Measurements from ENCODE around the gene ZNF804B.

Gene ZNF804B

GRCh38 chr7:88759230-88760135 lies at the start of gene ZNF804B:
ZNF804B (plus strand) TSS chr7:88759700; CDS start chr7:88759977, 277 bp downstream.
- no peak for DNase-seq (ENCODE audit: insufficient read length, low spot score)
- no peak for TF ChIP-seq POLR2A (IDR thresholded peaks at IDR 0.05; ENCODE audit: low read depth, low read length)
- no peak for FAIRE-seq

GRCh38 chr7:88735920-88736319 lies 23.6 kb upstream of the ZNF804B start:
- FAIRE-seq: no peak
- TF ChIP-seq POLR2A (IDR thresholded peaks at IDR 0.05; ENCODE audit: low read depth, low read length): no peak
- no peak for DNase-seq (ENCODE audit: insufficient read length, low spot score)

- FAIRE-seq (no peak), DNase-seq (ENCODE audit: insufficient read length, low spot score) (no peak)
- TF ChIP-seq POLR2A (IDR thresholded peaks at IDR 0.05; ENCODE audit: low read depth, low read length): no peak
Measured at GRCh38 chr7:88737632-88738031, 21.9 kb upstream of the ZNF804B start.

GRCh38 chr7:88746126-88746525 lies 13.4 kb upstream of the ZNF804B start:
- DNase-seq (ENCODE audit: insufficient read length, low spot score) (no peak), FAIRE-seq (no peak)
- no peak for TF ChIP-seq POLR2A (IDR thresholded peaks at IDR 0.05; ENCODE audit: low read depth, low read length)

- no peak for FAIRE-seq
- no peak for DNase-seq (ENCODE audit: insufficient read length, low spot score)
- no peak for TF ChIP-seq POLR2A (IDR thresholded peaks at IDR 0.05; ENCODE audit: low read depth, low read length)
Measured at GRCh38 chr7:88756802-88757201, 2.7 kb upstream of the ZNF804B start.

- FAIRE-seq (no peak), DNase-seq (ENCODE audit: insufficient read length, low spot score) (no peak)
- TF ChIP-seq POLR2A (IDR thresholded peaks at IDR 0.05; ENCODE audit: low read depth, low read length): no peak
Measured at GRCh38 chr7:88757371-88757770, 2.1 kb upstream of the ZNF804B start.

- TF ChIP-seq POLR2A (IDR thresholded peaks at IDR 0.05; ENCODE audit: low read depth, low read length): no peak
- DNase-seq (ENCODE audit: insufficient read length, low spot score) (no peak), FAIRE-seq (no peak)
Measured at GRCh38 chr7:88758381-88759229, 895 bp upstream of the ZNF804B start.

GRCh38 chr7:88760136-88760515 lies 626 bp downstream of the ZNF804B start:
- FAIRE-seq: no peak
- DNase-seq (ENCODE audit: insufficient read length, low spot score): no peak

GRCh38 chr7:88761779-88762178 lies 2.3 kb downstream of the ZNF804B start:
- FAIRE-seq (no peak), DNase-seq (ENCODE audit: insufficient read length, low spot score) (no peak)
- no peak for TF ChIP-seq POLR2A (IDR thresholded peaks at IDR 0.05; ENCODE audit: low read depth, low read length)

More at GRCh38 chr7:88760136-88760515, 626 bp downstream of the ZNF804B start:
- no peak for TF ChIP-seq POLR2A (IDR thresholded peaks at IDR 0.05; ENCODE audit: low read depth, low read length)

GRCh38 chr7:88771417-88771816 lies 11.9 kb downstream of the ZNF804B start:
- TF ChIP-seq POLR2A (IDR thresholded peaks at IDR 0.05; ENCODE audit: low read depth, low read length): no peak
- FAIRE-seq (no peak), DNase-seq (ENCODE audit: insufficient read length, low spot score) (no peak)

- TF ChIP-seq POLR2A (IDR thresholded peaks at IDR 0.05; ENCODE audit: low read depth, low read length): no peak
- no peak for FAIRE-seq
- DNase-seq (ENCODE audit: insufficient read length, low spot score): no peak
Measured at GRCh38 chr7:88772776-88773175, 13.3 kb downstream of the ZNF804B start.

GRCh38 chr7:88775838-88776237 lies 16.3 kb downstream of the ZNF804B start:
- DNase-seq (ENCODE audit: insufficient read length, low spot score) (no peak), FAIRE-seq (no peak)
- TF ChIP-seq POLR2A (IDR thresholded peaks at IDR 0.05; ENCODE audit: low read depth, low read length): no peak

GRCh38 chr7:88787777-88788176 lies 28.3 kb downstream of the ZNF804B start:
- no peak for FAIRE-seq
- DNase-seq (ENCODE audit: insufficient read length, low spot score): no peak
- TF ChIP-seq POLR2A (IDR thresholded peaks at IDR 0.05; ENCODE audit: low read depth, low read length): no peak

- DNase-seq (ENCODE audit: insufficient read length, low spot score): no peak
- no peak for TF ChIP-seq POLR2A (IDR thresholded peaks at IDR 0.05; ENCODE audit: low read depth, low read length)
- no peak for FAIRE-seq
Measured at GRCh38 chr7:88789480-88790064, 30.1 kb downstream of the ZNF804B start.

All from H54 (cell line).